ENCODE measurements around the gene PUS7.
"Not testable (repeated sequence)": the region's sequence is repeated elsewhere in the genome, so short reads cannot be mapped to it uniquely, and the experiment has no call there.

The PUS7 gene

GRCh38 chr7:105429746-105430612, 92.1 kb downstream of the PUS7 start:
- no peak for DNase-seq (ENCODE audit: extremely low read depth, low read depth)
- H3K4me3 ChIP-seq (replicated peaks; ENCODE audit: low read depth, low read length), result no peak overlapping the region
- TF ChIP-seq CTCF (IDR thresholded peaks at IDR 0.05; ENCODE audit: low read depth, low read length, missing control alignments), result peak; percentile 28

GRCh38 chr7:105426606-105427146, 95.4 kb downstream of the PUS7 start:
- DNase-seq (ENCODE audit: extremely low read depth, low read depth), result no peak
- no peak overlapping the region for H3K4me3 ChIP-seq (replicated peaks; ENCODE audit: low read depth, low read length)
- no peak for TF ChIP-seq CTCF (IDR thresholded peaks at IDR 0.05; ENCODE audit: low read depth, low read length, missing control alignments)

- no peak for DNase-seq (ENCODE audit: extremely low read depth, low read depth)
- TF ChIP-seq CTCF (IDR thresholded peaks at IDR 0.05; ENCODE audit: low read depth, low read length, missing control alignments), result no peak
- H3K4me3 ChIP-seq (replicated peaks; ENCODE audit: low read depth, low read length), result no peak overlapping the region
Measured at GRCh38 chr7:105423987-105424386, 98.1 kb downstream of the PUS7 start.

GRCh38 chr7:105413887-105414437, 108.1 kb downstream of the PUS7 start:
- no peak for TF ChIP-seq CTCF (IDR thresholded peaks at IDR 0.05; ENCODE audit: low read depth, low read length, missing control alignments)
- H3K4me3 ChIP-seq (replicated peaks; ENCODE audit: low read depth, low read length), result no peak overlapping the region
- DNase-seq (ENCODE audit: extremely low read depth, low read depth), result no peak

- DNase-seq (ENCODE audit: extremely low read depth, low read depth), result not testable (repeated sequence)
Measured at GRCh38 chr7:105410774-105411173, 111.3 kb downstream of the PUS7 start.

GRCh38 chr7:105409775-105410174, 112.3 kb downstream of the PUS7 start:
- not testable (repeated sequence) for DNase-seq (ENCODE audit: extremely low read depth, low read depth); H3K4me3 ChIP-seq (replicated peaks; ENCODE audit: low read depth, low read length)

More at GRCh38 chr7:105410774-105411173, 111.3 kb downstream of the PUS7 start:
- H3K4me3 ChIP-seq (replicated peaks; ENCODE audit: low read depth, low read length), result not testable (repeated sequence)

- H3K4me3 ChIP-seq (replicated peaks; ENCODE audit: low read depth, low read length), result no peak overlapping the region
- TF ChIP-seq CTCF (IDR thresholded peaks at IDR 0.05; ENCODE audit: low read depth, low read length, missing control alignments), result no peak
- DNase-seq (ENCODE audit: extremely low read depth, low read depth), result no peak
Measured at GRCh38 chr7:105408791-105409410, 113.2 kb downstream of the PUS7 start.
